ENCODE measurements around the gene GFOD2. TPM values are rescaled to one million over a fixed set of nuclear protein-coding genes. Genes with fewer than 3 reads are reported as not detected.

GFOD2 gene
- total and polyA plus RNA-seq, 7 experiments from 2014 or later = 4.6 to 14.6 (median 11.4) TPM

- peak overlapping the region in 8 of 9 donors; percentile 46 to 92 (median 77) for H3K27ac Mint-ChIP-seq
- Histone ChIP-seq H3K4me3 (ENCODE audit: low read length) (no peak overlapping the region), H3K9me3 (ENCODE audit: control insufficient read depth in 2 of 3, low read length in 3 of 3) (no peaks in the 10 kb centered on the region), H3K27ac (ENCODE audit: low read depth, low read length) (peak overlapping the region; percentile 11), H3K4me1 (ENCODE audit: control insufficient read depth in 2 of 2, insufficient read depth in 2 of 2, low read length in 2 of 2) (peaks cover 9 to 15% of the 10 kb centered on the region in 2 donors), H3K36me3 (ENCODE audit: control insufficient read depth in 2 of 3, insufficient read depth in 3 of 3, low read length in 3 of 3) (peaks cover 0 to 78% (median 42%) of the 10 kb centered on the region in 3 experiments), H3K27me3 (ENCODE audit: control insufficient read depth in 2 of 2, insufficient read depth in 2 of 2, low read length in 2 of 2) (no peaks in the 10 kb centered on the region)
- peak overlapping the region in 2 of 10 donors; percentile 23 to 64 for H3K4me3 Mint-ChIP-seq
- H3K4me1 Mint-ChIP-seq = peaks cover 6 to 27% (median 16%) of the 10 kb centered on the region in 7 donors
- intact Hi-C loops (cut with micrococcal nuclease) = no loop called here
- no peaks in the 10 kb centered on the region for H3K9me3 Mint-ChIP-seq
- H3K27me3 Mint-ChIP-seq = no peaks in the 10 kb centered on the region
- ChIA-PET CTCF (interaction anchor here (1.8 kb wide), 1 partner anchor 129 kb away, joined by 8 read pairs; no protein-coding TSS in a partner anchor), POLR2A (interaction anchor here (1.4 to 8.9 kb wide), 2 partner anchors 8 to 88 kb away, joined by 3 to 84 read pairs; partner anchors contain the start of genes ACD, CTCF and PARD6A)
- no peak for ATAC-seq
- no peak for DNase-seq
- H3K36me3 Mint-ChIP-seq = peaks cover 8 to 22% (median 15%) of the 10 kb centered on the region in 5 donors
Observed at GRCh38 chr16:67650023-67650422, 69.1 kb downstream of the GFOD2 start.

- H3K36me3 ChIP-seq (ENCODE audit: control insufficient read depth in 2 of 3, insufficient read depth in 3 of 3, low read length in 3 of 3) = peaks cover 0 to 73% (median 39%) of the 10 kb centered on the region in 3 experiments
- peak overlapping the region in 1 of 9 donors; percentile 86 for H3K27ac Mint-ChIP-seq
- no peak for ATAC-seq
Observed at GRCh38 chr16:67649494-67649931, 69.6 kb downstream of the GFOD2 start.

GRCh38 chr16:67648764-67649407, 70.2 kb downstream of the GFOD2 start:
- Mint-ChIP-seq H3K27ac (peak overlapping the region in 1 of 9 donors; percentile 19), H3K36me3 (peaks cover 8 to 22% (median 15%) of the 10 kb centered on the region in 5 donors), H3K27me3 (no peaks in the 10 kb centered on the region), H3K9me3 (peaks cover 0 to 2% (median 0%) of the 10 kb centered on the region in 11 donors), H3K4me3 (peak overlapping the region in 1 of 10 donors; percentile 62), H3K4me1 (peaks cover 6 to 34% (median 22%) of the 10 kb centered on the region in 7 donors)
- ChIA-PET POLR2A (interaction anchor here (1.0 to 8.9 kb wide), 4 partner anchors 9 to 95 kb away, joined by 3 to 84 read pairs (median 4); partner anchors contain the start of genes ACD and PARD6A), CTCF (interaction anchor here (0.7 to 1.8 kb wide), 3 partner anchors 54 to 128 kb away, joined by 3 to 8 read pairs (median 4); no protein-coding TSS in a partner anchor)
- H3K4me3 ChIP-seq (ENCODE audit: low read length) = no peak overlapping the region
- no peaks in the 10 kb centered on the region for H3K9me3 ChIP-seq (ENCODE audit: control insufficient read depth in 2 of 3, low read length in 3 of 3)
- no peak for DNase-seq
- intact Hi-C loops (cut with micrococcal nuclease) = no loop called here
- no peaks in the 10 kb centered on the region for H3K27me3 ChIP-seq (ENCODE audit: control insufficient read depth in 2 of 2, insufficient read depth in 2 of 2, low read length in 2 of 2)
- H3K36me3 ChIP-seq (ENCODE audit: control insufficient read depth in 2 of 3, insufficient read depth in 3 of 3, low read length in 3 of 3) = peaks cover 0 to 66% (median 39%) of the 10 kb centered on the region in 3 experiments
- peak overlapping the region; percentile 23 for H3K27ac ChIP-seq (ENCODE audit: low read depth, low read length)
- peaks cover 9 to 15% of the 10 kb centered on the region in 2 donors for H3K4me1 ChIP-seq (ENCODE audit: control insufficient read depth in 2 of 2, insufficient read depth in 2 of 2, low read length in 2 of 2)
- no peak for ATAC-seq

More at GRCh38 chr16:67649494-67649931, 69.6 kb downstream of the GFOD2 start:
- no peak overlapping the region for H3K4me3 ChIP-seq (ENCODE audit: low read length)
- H3K4me3 Mint-ChIP-seq = no peak overlapping the region
- POLR2A ChIA-PET = interaction anchor here (8.9 kb wide), 1 partner anchor 9 kb away, joined by 84 read pairs; the partner anchor contains the start of genes ACD and PARD6A
- no peaks in the 10 kb centered on the region for H3K27me3 Mint-ChIP-seq
- no peaks in the 10 kb centered on the region for H3K9me3 Mint-ChIP-seq
- no peak for DNase-seq
- H3K4me1 Mint-ChIP-seq = peaks cover 6 to 28% (median 17%) of the 10 kb centered on the region in 7 donors
- peaks cover 9 to 15% of the 10 kb centered on the region in 2 donors for H3K4me1 ChIP-seq (ENCODE audit: control insufficient read depth in 2 of 2, insufficient read depth in 2 of 2, low read length in 2 of 2)
- peak overlapping the region; percentile 23 for H3K27ac ChIP-seq (ENCODE audit: low read depth, low read length)
- no peaks in the 10 kb centered on the region for H3K9me3 ChIP-seq (ENCODE audit: control insufficient read depth in 2 of 3, low read length in 3 of 3)
- no peaks in the 10 kb centered on the region for H3K27me3 ChIP-seq (ENCODE audit: control insufficient read depth in 2 of 2, insufficient read depth in 2 of 2, low read length in 2 of 2)
- CTCF ChIA-PET = interaction anchor here (0.7 to 1.8 kb wide), 3 partner anchors 55 to 128 kb away, joined by 3 to 8 read pairs (median 4); no protein-coding TSS in a partner anchor
- peaks cover 8 to 22% (median 15%) of the 10 kb centered on the region in 5 donors for H3K36me3 Mint-ChIP-seq
- intact Hi-C loops (cut with micrococcal nuclease) = no loop called here

GRCh38 chr16:67648088-67648763, 70.9 kb downstream of the GFOD2 start:
- no peak overlapping the region for H3K4me3 ChIP-seq (ENCODE audit: low read length)
- intact Hi-C loops (cut with micrococcal nuclease) = no loop called here
- Mint-ChIP-seq H3K27me3 (no peaks in the 10 kb centered on the region), H3K4me3 (peak overlapping the region in 2 of 10 donors; percentile 29 to 62), H3K36me3 (peaks cover 8 to 21% (median 15%) of the 10 kb centered on the region in 5 donors), H3K9me3 (peaks cover 0 to 2% (median 0%) of the 10 kb centered on the region in 11 donors), H3K4me1 (peaks cover 5 to 34% (median 22%) of the 10 kb centered on the region in 7 donors), H3K27ac (peak overlapping the region in 1 of 9 donors; percentile 19)
- POLR2A ChIA-PET = interaction anchor here (1.0 to 10.1 kb wide), 7 partner anchors 10 to 104 kb away, joined by 3 to 128 read pairs (median 4); partner anchors contain the start of genes ACD, CTCF and PARD6A
- H3K27ac ChIP-seq (ENCODE audit: low read depth, low read length) = no peak overlapping the region
- ATAC-seq (no peak), DNase-seq (no peak)
- H3K27me3 ChIP-seq (ENCODE audit: control insufficient read depth in 2 of 2, insufficient read depth in 2 of 2, low read length in 2 of 2) = no peaks in the 10 kb centered on the region
- H3K9me3 ChIP-seq (ENCODE audit: control insufficient read depth in 2 of 3, low read length in 3 of 3) = no peaks in the 10 kb centered on the region
- peaks cover 9 to 15% of the 10 kb centered on the region in 2 donors for H3K4me1 ChIP-seq (ENCODE audit: control insufficient read depth in 2 of 2, insufficient read depth in 2 of 2, low read length in 2 of 2)
- peaks cover 0 to 61% (median 39%) of the 10 kb centered on the region in 3 experiments for H3K36me3 ChIP-seq (ENCODE audit: control insufficient read depth in 2 of 3, insufficient read depth in 3 of 3, low read length in 3 of 3)
- CTCF ChIA-PET = interaction anchor here (2.2 to 7.3 kb wide), 2 partner anchors 19 to 101 kb away, joined by 6 to 107 read pairs; no protein-coding TSS in a partner anchor

- Mint-ChIP-seq H3K4me3 (peak overlapping the region in 1 of 10 donors; percentile 29), H3K4me1 (peaks cover 5 to 34% (median 22%) of the 10 kb centered on the region in 7 donors), H3K27ac (no peak overlapping the region), H3K27me3 (no peaks in the 10 kb centered on the region), H3K9me3 (peaks cover 0 to 2% (median 0%) of the 10 kb centered on the region in 11 donors), H3K36me3 (peaks cover 8 to 21% (median 15%) of the 10 kb centered on the region in 5 donors)
- CTCF ChIA-PET = interaction anchor here (0.7 to 7.3 kb wide), 4 partner anchors 11 to 100 kb away, joined by 3 to 107 read pairs (median 4); partner anchors contain the start of gene CTCF
- Histone ChIP-seq H3K27me3 (ENCODE audit: control insufficient read depth in 2 of 2, insufficient read depth in 2 of 2, low read length in 2 of 2) (no peaks in the 10 kb centered on the region), H3K4me3 (ENCODE audit: low read length) (no peak overlapping the region), H3K27ac (ENCODE audit: low read depth, low read length) (peak overlapping the region; percentile 97), H3K9me3 (ENCODE audit: control insufficient read depth in 2 of 3, low read length in 3 of 3) (no peaks in the 10 kb centered on the region), H3K36me3 (ENCODE audit: control insufficient read depth in 2 of 3, insufficient read depth in 3 of 3, low read length in 3 of 3) (peaks cover 0 to 60% (median 39%) of the 10 kb centered on the region in 3 experiments), H3K4me1 (ENCODE audit: control insufficient read depth in 2 of 2, insufficient read depth in 2 of 2, low read length in 2 of 2) (peaks cover 9 to 15% of the 10 kb centered on the region in 2 donors)
- POLR2A ChIA-PET = interaction anchor here (1.1 to 10.1 kb wide), 6 partner anchors 11 to 104 kb away, joined by 3 to 128 read pairs (median 42); partner anchors contain the start of genes ACD, CTCF and PARD6A
- intact Hi-C loops (cut with micrococcal nuclease) = no loop called here
- ATAC-seq = no peak
- no peak for DNase-seq
Observed at GRCh38 chr16:67647681-67648080, 71.4 kb downstream of the GFOD2 start.

Data from naive thymus-derived CD4-positive, alpha-beta T cell (primary cell).